Body of pancreas (tissue), 4 donors: ENCODE results near the gene TBX18. TPM values are rescaled to one million over a fixed set of nuclear protein-coding genes. Genes with fewer than 3 reads are reported as not detected.

Source experiments
- ATAC-seq: fragments of 150-250 bp; one replicate; pipeline ENCODE4 v1.9.1; 2016
- DNase-seq, 4 donors: peaks; one replicate each; pipeline ENCODE4 v3.0.0-alpha.2; 2019
- H3K27ac ChIP-seq, 4 donors: fragments of 200-600 bp; sonication (generic); 1 replicate in 3 of 4; 2 replicates in 1 of 4; pipeline versions ENCODE4 v1.5.1 to v1.6.1; 2016 to 2019; ENCODE audit warnings: mild to moderate bottlenecking in 1 of 4, mixed read lengths in 1 of 4, moderate library complexity in 1 of 4
- H3K27me3 ChIP-seq, 2 donors: fragments of 200-600 bp; sonication (generic); one replicate each; pipeline ENCODE4 v1.6.0; 2016; ENCODE audit warnings: mild to moderate bottlenecking in 1 of 2
- H3K36me3 ChIP-seq, 2 donors: fragments of 200-600 bp; sonication (generic); replicated peaks in 1 of 2; 2 replicates each; pipeline ENCODE4 v1.5.1; 2016; ENCODE audit warnings: low read depth in 2 of 2; ENCODE audit not compliant: insufficient read depth in 1 of 2
- H3K4me1 ChIP-seq: fragments of 200-600 bp; sonication (generic); one replicate; pipeline ENCODE4 v1.6.0; 2016
- H3K4me3 ChIP-seq, 2 donors: fragments of 200-600 bp; sonication (generic); 1 replicate in 1 of 2; 2 replicates in 1 of 2; pipeline ENCODE4 v1.5.1; 2016 to 2019
- H3K9me3 ChIP-seq, 3 donors: fragments of 200-600 bp; sonication (generic); 1 replicate in 2 of 3; 2 replicates in 1 of 3; pipeline ENCODE4 v1.5.1; 2016
- CTCF ChIP-seq, 7 experiments: fragments of 450-650 bp in 4 of 7; fragments of 200-600 bp in 3 of 7; sonication (generic) in 3 of 7; IDR thresholded peaks; one replicate each; pipeline ENCODE4 v1.5.1; 2016 to 2019; ENCODE audit warnings: antibody characterized with exemption in 7 of 7
- POLR2A ChIP-seq, 3 donors: fragments of 450-650 bp; IDR thresholded peaks; one replicate each; pipeline ENCODE4 v1.6.1; 2016; ENCODE audit warnings: antibody characterized with exemption in 3 of 3, mild to moderate bottlenecking in 2 of 3
- WGBS, 2 donors: methylation state at CpG; one replicate each; pipeline ENCODE4 v1.1.5; 2017; 5-methylcytosine and 5-hydroxymethylcytosine counted together
- intact Hi-C: fragments of 100-400 bp; cut with DNase I; formaldehyde crosslinking; loops from one replicate; pipeline ENCODE4 v1.15.1; 2023
- total RNA-seq, 2 donors: library from RNA; depleted of rRNA; stranded (reverse); fragments of >200 nt; gene quantifications; one replicate each; pipeline ENCODE4 v1.1.0, GENCODE V29; 2016

Gene TBX18
- total RNA-seq, 2 donors from 2014 or later, result 0.52 to 2.0 TPM

DNA sequence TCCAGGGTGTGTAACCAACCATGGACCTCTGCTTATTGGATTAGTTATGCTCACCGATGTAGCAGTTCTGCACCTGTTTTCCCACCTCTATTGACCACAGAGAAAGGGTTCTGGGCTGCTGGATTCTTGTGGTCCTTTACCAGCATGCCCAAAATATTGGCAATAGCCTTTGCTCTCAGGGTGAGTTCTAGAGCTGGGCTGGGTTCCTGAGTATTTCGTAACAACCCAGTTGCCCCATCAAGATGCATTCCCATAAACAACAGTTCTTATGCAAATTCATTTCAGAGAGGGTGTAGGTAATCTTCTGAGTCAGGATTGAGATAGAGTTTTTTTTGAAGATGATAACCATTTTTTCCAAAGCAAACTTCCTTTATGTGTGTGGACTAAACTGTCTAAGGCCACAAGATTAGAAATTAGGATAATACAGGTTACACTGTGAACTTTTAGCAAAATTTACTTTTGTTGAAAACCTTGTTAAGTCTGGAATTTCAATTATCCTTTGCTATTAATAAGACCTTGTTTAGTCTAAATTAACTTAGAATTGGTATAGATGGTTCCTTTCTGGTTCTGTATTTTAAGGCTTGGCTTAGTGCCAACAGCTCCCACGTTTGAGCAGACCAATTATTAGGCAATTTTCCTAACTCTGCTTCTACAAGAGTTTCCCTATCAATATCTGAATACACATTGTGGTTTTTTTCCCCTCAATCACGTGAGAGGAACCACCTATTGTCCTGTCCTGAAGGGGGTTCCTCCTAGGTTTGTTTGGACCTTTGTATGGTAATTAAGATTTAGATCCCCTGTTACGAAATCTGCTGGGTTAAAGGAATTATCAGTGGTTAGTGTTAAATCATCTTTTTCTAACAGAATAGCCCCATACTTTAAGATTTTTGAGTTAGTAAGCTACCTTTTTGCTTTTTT, 46.1 kb downstream of the TBX18 start:
- Histone ChIP-seq H3K36me3 (no peaks in the 10 kb centered on the region), H3K9me3 (no peaks in the 10 kb centered on the region), H3K4me1 (no peaks in the 10 kb centered on the region), H3K27me3 (no peaks in the 10 kb centered on the region), H3K4me3 (no peak overlapping the region), H3K27ac (no peak overlapping the region)
- DNase-seq (no peak), ATAC-seq (no peak)
- no peak for TF ChIP-seq POLR2A (IDR thresholded peaks at IDR 0.05)
- no peak for TF ChIP-seq CTCF (IDR thresholded peaks at IDR 0.05)
- WGBS, 2 donors, result 19 to 33% methylated on average over 5 of the region's 5 CpGs
- intact Hi-C loops, result no loop called here

- H3K4me3 ChIP-seq, result no peak overlapping the region
- no peaks in the 10 kb centered on the region for H3K4me1 ChIP-seq
- 29 to 39% methylated on average over 1 of the region's 1 CpG for WGBS, 2 donors
- H3K36me3 ChIP-seq, result no peaks in the 10 kb centered on the region
- no peaks in the 10 kb centered on the region for H3K27me3 ChIP-seq
- no peak for TF ChIP-seq CTCF (IDR thresholded peaks at IDR 0.05)
- no peak for TF ChIP-seq POLR2A (IDR thresholded peaks at IDR 0.05)
- intact Hi-C loops, result no loop called here
- DNase-seq (no peak), ATAC-seq (no peak)
- no peak overlapping the region for H3K27ac ChIP-seq
- no peaks in the 10 kb centered on the region for H3K9me3 ChIP-seq
Observed at GRCh38 chr6:84709121-84709520, 55.3 kb downstream of the TBX18 start.

GRCh38 chr6:84707171-84707570, 57.2 kb downstream of the TBX18 start:
- H3K4me1 ChIP-seq, result no peaks in the 10 kb centered on the region
- no peak overlapping the region for H3K27ac ChIP-seq
- TF ChIP-seq CTCF (IDR thresholded peaks at IDR 0.05) (no peak), POLR2A (IDR thresholded peaks at IDR 0.05) (no peak)
- 57 to 61% methylated on average over 3 of the region's 3 CpGs for WGBS, 2 donors
- H3K9me3 ChIP-seq, result no peaks in the 10 kb centered on the region
- no peak overlapping the region for H3K4me3 ChIP-seq
- intact Hi-C loops, result no loop called here
- no peaks in the 10 kb centered on the region for H3K27me3 ChIP-seq
- DNase-seq, result no peak
- ATAC-seq, result no peak
- H3K36me3 ChIP-seq, result no peaks in the 10 kb centered on the region

GRCh38 chr6:84696166-84696565, 68.2 kb downstream of the TBX18 start:
- no peak for DNase-seq
- Histone ChIP-seq H3K9me3 (no peaks in the 10 kb centered on the region), H3K27me3 (no peaks in the 10 kb centered on the region), H3K36me3 (no peaks in the 10 kb centered on the region), H3K27ac (no peak overlapping the region), H3K4me1 (no peaks in the 10 kb centered on the region), H3K4me3 (no peak overlapping the region)
- no peak for TF ChIP-seq CTCF (IDR thresholded peaks at IDR 0.05)
- TF ChIP-seq POLR2A (IDR thresholded peaks at IDR 0.05), result no peak
- 43 to 45% methylated on average over 1 of the region's 1 CpG for WGBS, 2 donors
- ATAC-seq, result no peak
- intact Hi-C loops, result no loop called here
